GM12892 (cell line): ENCODE measurements around the gene CADPS.

Experiments
- DNase-seq: peaks from one replicate; pipeline ENCODE4 v3.0.0; 2011; ENCODE audit not compliant: insufficient read length
- FAIRE-seq: peaks from 2 replicates; lab custom pipeline; 2011; peaks lifted over from hg19 to GRCh38; lab: Jason Lieb, UNC
- POLR2A ChIP-seq: IDR thresholded peaks from 2 replicates; pipeline ENCODE4 v1.6.1; 2011; ENCODE audit warnings: low read depth, low read length, control low read depth
- POLR2AphosphoS5 ChIP-seq: IDR thresholded peaks from 2 replicates; pipeline ENCODE4 v1.6.1; 2011; ENCODE audit warnings: low read depth, low read length, control low read depth
- TAF1 ChIP-seq: IDR thresholded peaks from 2 replicates; pipeline ENCODE4 v1.6.1; 2011; ENCODE audit warnings: low read depth, mild to moderate bottlenecking, control low read depth, low read length, borderline replicate concordance

Gene CADPS

DNA sequence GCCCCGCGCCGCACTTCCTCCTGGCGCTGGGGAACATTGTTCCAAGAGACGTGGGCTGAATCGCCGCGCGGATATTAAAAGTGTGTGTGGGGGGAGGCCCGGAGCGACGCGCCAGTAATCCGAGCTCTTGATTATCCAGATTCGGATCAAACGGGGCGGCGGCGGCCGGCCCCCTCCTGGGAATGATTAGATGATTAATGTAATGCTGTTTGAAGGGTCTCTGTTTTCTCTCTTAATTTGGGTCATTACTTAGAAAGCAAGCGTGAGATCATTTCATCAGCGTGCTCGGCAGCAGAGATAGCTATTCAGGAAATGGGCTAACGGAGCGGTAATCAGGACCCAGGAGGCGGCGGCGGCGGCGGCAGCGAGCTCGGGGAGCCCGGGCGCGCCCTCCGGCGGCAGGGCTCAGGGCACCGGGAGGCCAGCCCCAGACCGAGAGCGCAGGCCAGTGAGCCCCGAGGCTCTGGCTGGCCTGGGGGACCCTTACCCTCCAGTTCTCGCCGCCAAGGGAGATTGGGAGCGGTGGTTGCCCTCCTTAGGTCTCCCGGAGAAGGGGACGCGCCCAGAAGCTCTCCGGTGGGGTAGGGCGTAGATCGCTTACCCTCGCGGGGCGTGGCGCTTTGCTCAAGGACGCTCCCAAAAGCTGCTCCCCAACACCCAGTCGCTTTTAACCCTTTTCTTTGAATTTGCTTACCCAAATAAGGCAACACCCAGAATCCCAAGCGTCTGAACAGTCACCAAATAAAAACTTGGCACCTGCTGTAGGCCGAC is 506.3 kb downstream of the CADPS start:
- FAIRE-seq (no peak), DNase-seq (no peak)
- TF ChIP-seq POLR2A (no peak), TAF1 (no peak), POLR2AphosphoS5 (no peak)

DNA sequence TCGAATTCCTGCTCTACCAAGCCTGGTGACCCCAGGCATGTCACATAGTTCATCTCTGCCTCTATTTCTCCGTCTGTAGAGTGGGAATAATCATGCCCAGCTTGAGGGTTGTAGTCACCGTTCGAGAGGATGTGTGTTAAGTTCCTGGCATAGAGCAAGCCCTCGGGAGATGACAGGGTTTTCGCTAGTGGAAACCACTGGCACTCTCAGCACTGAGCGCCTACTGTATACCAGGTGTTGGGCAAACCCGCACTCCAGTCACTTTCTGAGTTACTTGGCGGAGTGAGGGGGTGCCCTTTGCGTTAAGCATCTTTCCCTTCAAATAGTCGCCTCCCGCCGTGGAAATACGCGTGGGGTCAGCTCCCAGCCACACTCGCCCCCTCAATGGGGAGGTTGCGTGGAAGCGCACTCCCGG is 506.9 kb downstream of the CADPS start:
- FAIRE-seq (no peak), DNase-seq (no peak)
- TF ChIP-seq TAF1 (no peak), POLR2A (no peak), POLR2AphosphoS5 (no peak)

DNA sequence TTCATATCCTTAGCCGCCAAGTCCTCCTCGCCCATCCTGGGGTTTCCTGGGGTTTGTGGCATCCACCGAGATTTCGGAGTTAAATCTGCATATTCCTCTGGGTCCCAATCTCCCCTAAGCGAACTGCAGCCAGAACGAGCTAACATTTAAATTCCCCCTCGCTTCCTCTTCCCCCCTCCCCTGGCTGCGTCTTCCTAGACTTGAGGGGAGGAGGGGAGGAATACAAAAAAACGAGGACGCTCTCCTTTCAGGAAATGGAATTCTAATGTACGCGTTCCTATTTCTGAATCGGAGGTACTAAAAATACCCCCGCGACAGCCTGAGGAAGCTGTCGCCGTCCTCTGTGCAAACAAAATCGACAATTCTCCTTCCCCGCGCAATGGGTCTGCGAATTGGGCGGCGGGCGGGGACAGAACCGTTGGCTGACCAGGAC is 507.4 kb downstream of the CADPS start:
- DNase-seq (no peak), FAIRE-seq (no peak)
- no peak for TF ChIP-seq POLR2A
- TF ChIP-seq POLR2AphosphoS5: no peak
- no peak for TF ChIP-seq TAF1

DNA sequence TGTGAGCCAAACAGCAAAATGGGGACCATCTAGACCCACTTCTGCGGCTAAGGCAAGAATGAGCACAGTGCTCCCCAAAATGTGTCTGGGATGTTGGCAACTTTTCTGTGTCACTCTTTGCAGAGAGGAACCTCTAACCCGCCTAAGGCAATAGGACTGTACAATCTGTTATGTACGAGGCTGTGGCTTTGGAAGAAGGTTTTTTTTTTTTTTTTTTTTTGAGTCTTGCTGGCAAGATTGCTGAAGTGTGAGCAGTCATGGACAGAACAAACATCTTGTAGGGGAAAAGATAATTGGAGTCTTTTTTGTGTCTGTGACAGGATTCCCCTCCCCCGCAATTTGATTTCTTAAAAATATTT is 509.1 kb downstream of the CADPS start:
- no peak for DNase-seq
- TF ChIP-seq POLR2AphosphoS5: no peak
- no peak for FAIRE-seq

DNA sequence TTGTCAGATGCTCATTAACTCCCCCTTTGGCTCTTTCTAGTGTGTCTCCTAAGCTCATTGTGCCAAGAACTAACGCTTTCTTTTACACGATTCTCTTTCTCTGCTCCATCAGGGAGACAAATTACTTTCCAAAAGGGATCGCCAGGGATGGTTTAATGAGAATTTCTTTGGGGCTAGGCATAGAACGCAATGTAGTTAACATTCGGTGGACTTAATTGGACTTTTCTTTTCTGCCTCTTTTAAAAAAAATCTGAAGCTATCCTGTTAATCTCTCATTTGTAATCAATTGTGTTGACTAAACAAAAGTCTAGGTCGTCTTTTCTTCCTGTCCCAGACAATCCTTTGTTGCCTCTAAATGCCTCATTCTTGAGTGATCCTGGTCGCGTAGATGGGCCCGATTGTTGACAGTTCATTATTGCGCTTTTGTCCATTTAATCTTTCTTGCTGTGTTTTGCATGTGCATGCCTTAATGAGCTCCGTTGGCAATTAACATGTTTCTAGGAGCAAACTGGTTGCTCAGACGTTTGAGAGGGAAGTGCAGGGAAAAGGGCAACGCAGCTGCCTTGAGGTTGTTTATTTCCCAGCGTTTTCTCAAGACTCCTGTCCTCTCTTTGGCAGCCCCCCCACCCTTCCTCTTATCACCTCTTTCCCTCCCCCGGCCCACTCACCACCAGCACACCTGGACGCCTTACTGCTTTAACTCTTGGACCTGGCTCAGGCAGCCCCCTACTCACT is 509.7 kb downstream of the CADPS start:
- no peak for FAIRE-seq

DNA sequence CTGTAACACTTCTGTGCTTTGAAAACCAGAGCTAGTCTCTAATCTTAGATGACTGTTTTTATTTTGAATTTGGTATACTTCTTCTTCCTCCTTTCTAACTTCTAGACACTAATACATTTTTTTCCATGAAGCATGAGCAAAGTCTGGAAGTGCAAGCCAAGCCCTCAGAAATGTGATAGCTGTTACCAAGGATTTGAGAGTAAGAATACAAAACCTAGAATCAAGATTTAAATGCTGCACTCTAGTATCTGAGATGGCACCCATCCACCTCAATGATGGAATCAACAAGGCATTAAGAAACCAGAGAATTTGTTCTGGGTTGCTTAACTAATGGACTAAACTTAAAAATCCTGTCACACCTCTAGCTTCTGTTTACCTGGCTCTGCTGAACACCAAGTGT is 511.0 kb downstream of the CADPS start:
- FAIRE-seq (no peak), DNase-seq (no peak)
- no peak for TF ChIP-seq POLR2AphosphoS5
- TF ChIP-seq POLR2A: no peak
- no peak for TF ChIP-seq TAF1

More for the DNA sequence above, 509.7 kb downstream of the CADPS start:
- no peak for DNase-seq
- TF ChIP-seq POLR2A (no peak), POLR2AphosphoS5 (no peak), TAF1 (no peak)

DNA sequence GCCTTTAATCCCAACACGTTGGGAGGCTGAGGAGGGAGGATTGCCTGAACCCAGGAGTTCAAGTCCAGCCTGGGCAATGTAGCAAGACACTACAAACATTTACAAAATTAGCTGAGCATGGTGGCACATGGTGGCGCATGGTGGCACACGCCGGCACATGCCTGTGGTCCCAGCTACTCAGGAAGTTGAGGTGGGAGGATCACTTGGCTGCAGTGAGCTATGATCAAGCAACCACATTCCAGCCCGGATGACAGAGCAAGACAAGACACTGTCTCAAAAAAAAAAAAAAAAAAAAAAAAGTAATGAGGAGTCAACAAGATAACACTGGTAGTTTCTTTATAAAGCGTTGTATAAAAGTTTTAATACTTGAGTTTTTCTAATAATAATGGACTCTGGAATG is 511.9 kb downstream of the CADPS start:
- DNase-seq: no peak
- no peak for FAIRE-seq
- no peak for TF ChIP-seq TAF1
- no peak for TF ChIP-seq POLR2A
- TF ChIP-seq POLR2AphosphoS5: no peak

DNA sequence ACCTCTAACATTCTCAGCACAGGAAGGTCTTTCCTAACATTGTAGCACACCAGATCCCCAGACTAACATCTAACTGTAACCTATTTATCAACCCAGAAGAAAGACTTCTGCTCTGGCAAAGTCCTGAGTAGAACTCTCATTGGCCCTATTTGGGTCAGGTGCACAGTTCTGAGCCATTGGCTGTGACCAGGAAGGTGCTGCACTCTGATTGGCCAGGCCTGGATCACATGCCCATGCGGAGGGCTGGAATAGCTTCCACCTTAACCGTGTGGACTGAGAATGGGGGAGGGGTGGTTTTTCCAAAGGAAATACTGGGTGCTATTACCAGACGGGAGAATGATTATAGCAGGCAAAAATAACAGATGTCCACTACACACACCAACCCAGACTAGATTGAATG is 513.4 kb downstream of the CADPS start:
- FAIRE-seq: no peak
- no peak for DNase-seq
- no peak for TF ChIP-seq POLR2A
- TF ChIP-seq POLR2AphosphoS5: no peak

DNA sequence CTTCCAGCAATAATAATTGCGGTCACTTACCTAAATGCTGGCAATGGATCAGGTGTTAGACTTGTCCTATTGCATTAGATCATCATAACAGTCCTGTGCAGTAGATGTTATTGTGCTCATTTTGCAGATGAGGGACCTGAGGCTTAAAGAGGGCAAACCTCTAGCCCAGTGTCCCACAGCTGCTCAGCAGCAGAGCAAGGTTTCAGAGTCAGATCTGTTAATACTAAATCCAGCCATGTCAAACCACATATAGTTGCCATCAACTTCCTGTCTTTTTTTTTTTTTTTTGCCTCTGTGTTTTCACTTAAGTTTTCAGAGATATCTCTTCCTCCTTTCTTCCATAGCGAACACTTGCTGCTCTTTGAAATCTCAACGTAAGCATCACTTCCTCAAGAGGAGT is 514.0 kb downstream of the CADPS start:
- DNase-seq: no peak
- TF ChIP-seq TAF1 (no peak), POLR2AphosphoS5 (no peak), POLR2A (no peak)
- no peak for FAIRE-seq

DNA sequence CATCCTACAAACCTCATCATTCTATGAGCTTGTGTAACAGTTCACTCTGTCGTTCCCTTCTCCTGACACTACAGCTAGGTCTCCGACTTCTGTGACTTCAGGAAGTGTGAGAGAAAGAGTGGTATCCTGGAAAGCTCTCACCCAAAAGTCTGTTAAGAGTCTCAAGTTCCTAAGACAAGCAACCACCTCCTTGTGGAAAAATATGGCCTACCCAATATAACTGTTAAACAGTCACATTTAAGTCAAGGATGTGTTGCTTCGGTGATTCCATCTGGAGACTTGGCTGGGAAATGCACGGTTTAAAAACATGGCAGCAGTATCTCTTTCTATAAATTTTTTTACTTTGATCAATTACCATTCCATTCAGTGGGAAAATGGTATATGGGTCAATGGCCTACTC is 515.7 kb downstream of the CADPS start:
- DNase-seq (no peak), FAIRE-seq (no peak)
- no peak for TF ChIP-seq TAF1
- TF ChIP-seq POLR2AphosphoS5: no peak
- TF ChIP-seq POLR2A: no peak

DNA sequence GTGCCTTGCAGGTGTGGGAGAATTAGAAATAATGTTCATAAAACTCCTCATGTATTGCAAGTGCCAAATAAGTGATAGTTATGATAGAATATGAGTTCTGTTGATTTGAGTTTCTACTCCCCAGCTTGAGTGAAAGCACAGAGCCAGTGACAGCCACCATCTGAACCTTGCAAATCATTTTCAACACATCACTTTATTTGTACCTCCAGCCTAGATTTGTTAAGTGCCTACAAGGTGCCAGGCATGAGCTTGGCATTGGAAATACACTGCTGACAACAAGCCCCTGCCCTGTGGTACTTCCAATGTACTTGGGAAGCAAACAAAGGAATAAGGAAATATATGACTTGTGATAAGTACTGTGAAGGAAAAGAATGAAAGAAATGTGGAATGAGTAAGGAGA is 518.9 kb downstream of the CADPS start:
- TF ChIP-seq POLR2AphosphoS5 (no peak), TAF1 (no peak), POLR2A (no peak)
- no peak for DNase-seq
- no peak for FAIRE-seq

DNA sequence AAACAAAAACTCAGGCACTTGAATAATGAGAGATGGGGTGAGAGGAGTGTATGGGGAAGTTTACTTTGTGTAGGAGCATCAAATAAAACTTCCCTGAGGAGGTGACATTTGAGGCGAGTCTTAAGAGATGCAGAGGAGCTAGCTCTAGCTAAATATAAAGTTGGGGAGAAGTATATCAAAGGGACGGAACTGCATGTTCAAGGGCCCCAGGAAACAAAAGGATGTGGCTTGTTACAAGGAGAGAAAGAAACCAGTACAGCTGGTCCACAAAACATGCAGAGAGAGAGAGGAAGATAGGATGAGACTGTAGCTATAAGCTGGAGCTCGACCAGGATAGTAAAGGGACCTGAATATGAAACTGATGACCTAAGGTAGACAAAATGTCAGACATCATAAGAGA is 519.5 kb downstream of the CADPS start:
- FAIRE-seq: no peak
- no peak for DNase-seq
- TF ChIP-seq POLR2A (no peak), POLR2AphosphoS5 (no peak)
